Measurements from ENCODE around the gene DNAJA3.

The DNAJA3 gene

DNA sequence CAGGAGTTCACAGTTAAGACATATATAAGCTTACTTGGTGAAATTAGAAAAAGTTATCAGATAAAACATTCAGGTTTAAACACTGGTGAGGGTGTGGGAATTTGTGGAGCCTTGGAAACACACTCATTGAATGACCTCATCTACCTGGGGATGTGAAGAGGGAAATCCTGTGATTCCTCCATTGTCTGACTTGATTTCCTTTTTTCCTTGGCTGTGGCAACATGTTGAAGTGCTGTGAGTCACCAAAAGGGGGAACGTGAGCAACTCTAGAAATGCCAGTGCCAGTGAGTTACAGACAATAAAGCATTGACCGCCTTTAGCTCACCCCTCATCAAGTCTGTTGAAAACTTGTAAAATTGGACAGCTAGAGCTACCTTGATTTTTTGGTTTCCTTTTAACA, 52.3 kb downstream of the DNAJA3 start:
- DNase-seq, result peak; percentile 39

DNA sequence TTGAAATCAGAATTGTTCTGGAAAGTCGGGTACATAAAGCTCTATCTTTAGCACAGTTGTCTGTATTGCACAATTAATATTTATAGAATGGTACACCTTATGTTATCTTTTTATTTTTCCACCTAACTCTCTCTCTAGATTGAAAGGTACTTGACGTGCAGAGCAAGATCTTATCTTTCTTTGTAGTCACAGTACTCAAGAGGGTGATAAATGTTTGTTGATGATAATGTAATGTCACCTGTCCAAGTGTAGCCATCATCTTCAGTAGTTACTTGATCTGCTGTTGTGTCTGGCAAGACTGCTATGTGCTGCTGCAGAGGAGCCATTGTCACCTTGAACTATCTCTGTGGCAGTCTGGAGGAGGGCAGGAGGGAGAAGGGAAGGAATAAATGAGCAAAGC, 55.9 kb downstream of the DNAJA3 start:
- DNase-seq, result no peak

DNA sequence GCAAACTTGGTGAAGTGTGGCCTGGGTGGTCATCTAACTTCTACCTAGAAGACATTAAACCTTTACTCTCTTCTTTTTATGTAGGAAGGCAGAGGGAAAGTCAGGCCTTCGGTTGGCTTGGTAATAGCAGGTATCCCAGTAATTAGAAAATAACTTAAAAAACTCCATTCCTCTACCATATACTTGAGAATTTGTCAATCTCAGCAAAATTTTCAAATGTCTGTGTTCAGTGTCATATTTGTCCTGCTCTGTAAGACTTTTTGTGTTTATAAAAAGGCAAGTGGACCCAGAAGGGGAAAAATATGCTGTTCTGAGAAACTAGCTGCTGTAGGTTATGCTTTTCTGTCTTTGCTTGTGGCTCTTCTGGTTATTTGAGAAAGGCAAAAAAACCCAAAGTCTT, 56.3 kb downstream of the DNAJA3 start:
- no peak for DNase-seq

DNA sequence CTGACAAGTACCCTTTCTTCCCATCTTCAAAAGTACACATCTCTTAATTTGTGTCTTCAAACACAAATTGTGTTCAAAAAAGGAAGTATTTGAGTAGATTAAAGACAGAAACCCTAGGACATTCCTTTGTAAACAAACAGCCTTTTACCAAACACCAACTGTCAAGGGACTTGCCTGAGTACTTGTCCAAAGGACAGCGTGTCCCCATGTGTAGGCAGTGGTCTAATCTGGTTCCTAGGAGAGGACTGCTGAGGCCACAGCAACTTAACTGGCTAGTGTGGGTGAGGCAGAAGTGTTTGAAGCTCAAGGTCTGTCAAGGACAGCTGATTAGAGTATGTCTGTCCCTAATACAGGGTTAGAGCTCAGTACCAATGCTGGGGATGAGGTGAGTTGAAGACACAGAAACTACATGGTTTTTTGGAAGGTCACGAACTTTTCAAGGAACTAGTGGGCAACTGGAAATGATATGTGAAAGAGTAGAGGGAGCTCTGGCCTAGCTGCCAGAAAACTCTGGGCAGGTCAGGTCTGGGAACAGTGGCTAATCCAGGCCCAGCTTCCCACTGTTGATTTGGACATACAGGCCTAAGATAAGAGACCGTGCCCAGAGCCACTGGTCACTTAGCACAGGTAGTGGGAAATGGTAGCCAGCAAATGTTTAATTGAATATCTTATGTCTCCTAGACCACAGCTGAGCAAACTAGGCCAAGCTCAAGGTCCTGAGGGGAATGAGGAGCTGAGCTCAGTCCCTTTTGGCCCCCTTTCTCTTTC, 60.6 kb downstream of the DNAJA3 start:
- no peak for DNase-seq

DNA sequence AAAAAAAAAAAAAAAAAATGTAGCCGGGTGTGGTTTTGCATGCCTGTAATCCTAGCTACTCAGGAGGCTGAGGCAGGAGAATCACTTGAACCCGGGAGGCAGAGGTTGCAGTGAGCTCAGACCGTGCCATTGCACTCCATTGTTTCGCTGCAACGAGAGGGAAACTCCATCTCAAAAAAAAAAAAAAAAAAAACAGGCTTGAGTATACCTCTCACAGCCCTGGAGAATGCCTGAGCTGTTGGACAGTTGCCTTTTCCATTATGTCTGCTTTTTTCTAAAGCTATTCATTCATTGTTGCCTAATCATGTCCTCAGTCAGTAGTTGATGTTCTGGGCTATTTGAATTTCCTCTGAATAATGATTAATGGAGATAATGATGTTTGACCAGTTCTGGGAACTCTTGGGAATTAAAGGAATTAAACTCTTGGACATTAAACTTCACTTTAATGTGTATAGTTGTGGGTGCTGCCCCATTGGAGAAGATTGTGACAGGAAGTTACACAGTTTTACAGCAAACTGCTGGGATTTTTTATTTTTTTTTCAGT, 62.4 kb downstream of the DNAJA3 start:
- DNase-seq, result no peak

DNA sequence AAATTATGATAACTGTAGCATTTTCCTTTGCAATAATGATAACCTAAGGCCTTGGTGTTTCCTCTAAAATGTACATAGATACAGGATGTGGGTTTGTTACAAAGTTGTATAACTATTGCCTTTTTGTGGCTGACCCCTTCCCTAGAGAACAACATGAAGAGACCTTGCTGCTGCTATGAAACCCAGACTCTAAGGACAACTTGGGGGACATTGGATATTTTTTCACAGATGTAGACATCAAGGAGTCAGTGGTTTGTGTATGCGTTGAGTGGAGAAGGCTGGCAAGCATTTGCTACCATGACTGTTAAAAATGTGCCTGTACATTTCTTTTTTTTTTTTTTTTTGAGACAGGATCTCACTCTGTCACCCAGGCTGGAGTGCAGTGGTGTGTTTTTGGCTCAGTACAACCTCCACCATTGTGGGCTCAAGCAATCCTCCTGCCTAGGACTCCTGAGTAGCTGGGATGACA, 62.9 kb downstream of the DNAJA3 start:
- DNase-seq, result peak; percentile 20

DNA sequence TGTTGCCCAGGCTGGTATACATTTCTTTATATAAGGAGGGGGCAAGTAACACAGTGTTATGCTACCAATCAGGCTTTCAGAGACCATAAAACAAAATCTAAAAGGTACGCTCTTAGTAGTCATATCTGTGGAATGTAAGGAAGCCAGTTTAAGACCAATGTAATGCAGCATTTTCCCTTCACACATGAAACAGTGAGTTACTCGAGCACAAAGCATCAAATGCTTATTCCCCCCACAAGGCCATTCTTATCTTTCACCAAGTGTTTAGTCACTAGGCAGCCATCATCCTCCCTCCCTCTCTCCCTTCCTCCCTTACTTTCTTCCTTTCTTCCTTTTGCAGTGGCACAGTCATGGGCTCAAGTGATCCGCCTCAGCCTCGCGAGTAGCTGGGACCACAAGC, 63.4 kb downstream of the DNAJA3 start:
- no peak for DNase-seq

DNA sequence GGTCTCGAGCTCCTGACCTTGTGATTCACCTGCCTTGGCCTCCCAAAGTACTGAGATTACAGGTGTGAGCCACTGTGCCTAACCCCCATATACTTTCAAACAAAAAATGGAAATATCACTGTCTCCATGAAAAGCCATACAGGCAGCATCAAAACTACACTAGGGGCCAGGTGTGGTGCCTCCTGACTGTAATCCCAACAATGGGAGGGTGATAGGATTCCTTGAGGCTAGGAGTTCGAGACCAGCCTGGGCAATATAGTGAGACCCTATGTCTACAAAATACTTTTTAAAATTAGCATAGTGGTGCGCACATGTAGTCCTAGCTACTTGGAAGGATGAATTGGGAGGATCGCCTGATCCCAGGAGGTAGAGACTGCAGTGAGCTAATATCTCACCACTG, 66.2 kb downstream of the DNAJA3 start:
- no peak for DNase-seq

DNA sequence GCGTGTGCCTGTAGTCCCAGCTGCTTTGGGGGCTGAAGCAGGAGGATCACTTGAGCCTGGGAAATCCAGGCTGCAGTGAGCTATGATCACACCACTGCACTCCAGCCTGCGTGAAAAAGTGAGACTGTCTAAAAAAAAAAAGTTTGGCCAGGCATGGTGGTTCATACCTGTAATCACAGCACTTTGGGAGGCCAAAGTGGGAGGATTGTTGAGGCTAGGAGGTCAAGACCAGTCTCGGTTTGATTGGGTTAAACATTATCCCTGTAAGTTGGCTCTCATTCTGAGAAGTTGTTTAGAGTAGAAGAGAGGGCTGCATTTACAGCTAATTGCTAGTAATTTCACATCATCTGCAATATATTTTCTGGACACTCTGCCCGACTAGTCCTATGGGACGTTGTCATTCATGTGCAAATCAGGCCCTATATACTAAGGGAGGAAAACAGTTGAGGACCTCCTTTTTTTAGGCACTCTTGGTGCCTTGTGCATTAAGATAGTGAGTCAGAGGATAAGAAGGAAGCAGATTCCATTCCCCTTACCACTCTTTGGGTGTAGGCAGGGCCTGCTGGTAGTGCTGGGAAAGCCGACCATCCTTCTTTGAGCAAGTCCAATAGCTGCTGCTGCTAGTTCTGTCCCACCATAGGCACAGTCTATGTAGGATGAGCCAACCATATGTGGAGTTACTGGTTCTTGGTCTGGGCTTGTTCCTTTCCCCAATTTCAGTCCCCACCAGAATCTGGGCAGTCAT, 69.2 kb downstream of the DNAJA3 start:
- DNase-seq, result no peak

DNA sequence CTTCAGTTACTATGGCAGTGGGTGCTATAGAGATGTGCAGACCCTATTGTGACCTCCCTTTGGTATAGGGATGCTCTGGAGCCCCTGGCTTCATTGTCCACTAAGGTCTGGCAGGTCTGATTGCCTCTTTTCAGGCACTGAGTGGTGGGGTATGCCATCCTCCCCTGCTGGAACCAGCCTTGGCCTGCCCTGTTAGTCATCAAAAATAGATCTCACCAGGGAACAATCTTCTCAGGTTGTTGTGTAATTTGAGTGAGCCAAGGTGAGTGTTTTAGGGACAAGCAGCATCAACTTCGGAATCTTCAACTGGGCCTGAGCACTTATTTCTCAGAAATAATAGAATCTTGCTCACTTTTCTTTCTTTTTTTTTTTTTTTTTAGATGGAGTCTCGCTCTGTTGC, 70.1 kb downstream of the DNAJA3 start:
- no peak for DNase-seq

DNA sequence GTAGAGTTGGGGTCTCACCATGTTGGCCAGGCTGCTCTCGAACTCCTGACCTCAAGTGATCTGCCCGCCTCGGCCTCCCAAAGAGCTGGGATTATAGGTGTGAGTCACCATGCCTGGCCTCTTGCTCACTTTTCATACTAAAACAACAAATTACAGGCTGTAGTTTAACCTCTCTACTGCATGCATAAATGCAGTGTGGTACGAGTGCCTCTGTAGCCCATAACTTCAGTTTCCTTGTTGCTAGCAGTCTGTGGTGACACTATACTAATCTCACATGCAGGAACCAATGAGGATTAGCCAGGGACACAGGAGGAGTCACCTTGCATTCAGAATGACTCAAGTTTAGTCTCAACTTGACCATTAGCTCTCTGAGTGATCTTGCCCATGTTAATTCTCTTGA, 70.6 kb downstream of the DNAJA3 start:
- DNase-seq, result peak; percentile 24

DNA sequence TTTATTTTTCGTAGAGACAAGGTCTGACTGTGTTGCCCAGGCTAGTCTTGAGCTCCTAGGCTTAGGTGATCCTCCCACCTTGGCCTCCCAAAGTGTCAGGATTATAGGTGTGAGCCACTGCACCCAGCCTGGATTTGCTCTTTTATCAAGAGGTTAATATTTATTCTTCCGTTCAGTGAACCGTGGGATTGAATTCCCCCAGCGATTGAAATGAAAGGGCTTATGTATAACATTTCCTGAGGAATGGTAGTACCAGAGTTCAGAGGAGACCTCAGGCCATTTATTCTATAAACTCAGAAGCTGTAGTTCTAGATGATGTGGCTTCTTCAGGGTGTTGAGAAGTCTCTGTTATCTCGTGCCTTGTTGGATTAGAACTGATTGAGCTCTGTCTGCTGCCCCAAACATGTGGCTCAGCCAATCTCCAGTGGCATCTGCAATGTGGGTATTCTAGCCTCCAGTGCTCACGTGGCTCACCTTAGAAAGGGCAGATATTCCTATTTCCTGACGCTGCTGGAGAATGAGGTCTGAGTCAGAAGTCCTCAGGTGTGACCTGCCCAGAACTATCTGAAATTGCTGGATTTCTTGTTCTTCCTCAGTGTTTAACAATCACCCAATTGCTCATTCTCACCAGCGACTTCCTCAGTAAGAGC, 73.0 kb downstream of the DNAJA3 start:
- DNase-seq, result no peak

DNA sequence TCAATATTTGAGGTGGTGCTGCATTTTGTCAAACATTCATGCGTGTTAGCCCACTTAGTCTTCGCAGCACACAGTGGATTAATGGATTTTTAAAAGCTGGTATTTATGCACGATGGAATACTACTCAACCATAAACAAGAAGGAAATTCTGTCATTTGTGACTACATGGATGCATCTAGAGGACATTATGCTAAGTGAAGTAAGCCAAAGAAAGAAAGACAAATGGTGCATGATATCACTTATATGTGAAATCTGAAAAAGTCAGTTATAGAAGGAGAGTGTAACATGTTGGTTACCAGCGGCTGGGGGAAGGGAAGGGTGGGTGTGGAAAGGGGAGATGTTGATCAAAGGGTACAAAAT, 73.5 kb downstream of the DNAJA3 start:
- no peak for DNase-seq

DNA sequence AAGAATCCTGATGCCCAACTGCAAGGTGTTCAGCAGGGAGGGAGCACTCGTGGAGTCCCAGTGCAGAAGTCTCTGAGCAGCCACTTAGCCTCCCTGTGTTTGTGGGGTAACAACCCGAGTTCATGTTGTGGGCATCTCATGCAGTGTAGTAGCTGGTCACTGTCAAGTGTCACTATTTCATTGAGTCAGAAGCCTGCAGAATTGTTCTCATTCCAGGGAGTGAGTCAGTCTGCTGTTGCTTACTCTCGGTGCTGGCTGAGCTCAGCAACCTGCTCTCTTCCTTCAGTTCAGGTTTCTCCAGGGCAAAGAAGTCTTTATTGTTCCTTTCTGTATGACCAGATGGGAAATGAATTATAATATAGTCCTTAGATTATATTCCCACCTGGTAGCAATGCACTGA, 74.6 kb downstream of the DNAJA3 start:
- DNase-seq, result peak; percentile 26

DNA sequence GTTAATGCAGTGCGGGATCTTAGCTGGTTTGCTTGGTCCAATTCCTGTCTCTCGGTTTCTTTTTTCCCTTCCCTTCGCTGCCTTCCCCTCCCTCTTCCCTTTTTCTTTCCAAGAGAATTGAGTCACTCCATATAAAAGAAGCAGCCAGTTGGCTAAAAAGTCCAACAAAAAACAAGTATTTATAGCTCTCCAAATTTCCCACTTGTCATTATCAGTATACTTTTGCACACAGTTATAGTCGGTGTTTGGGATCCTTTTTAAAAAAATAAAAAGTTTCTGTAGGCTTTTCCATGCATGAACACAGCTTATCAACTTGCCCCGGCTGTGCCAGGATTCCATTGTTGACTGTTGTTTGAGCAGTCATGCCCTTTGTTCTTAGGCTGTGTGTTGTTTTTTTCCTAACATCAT, 75.4 kb downstream of the DNAJA3 start:
- DNase-seq, result no peak

DNA sequence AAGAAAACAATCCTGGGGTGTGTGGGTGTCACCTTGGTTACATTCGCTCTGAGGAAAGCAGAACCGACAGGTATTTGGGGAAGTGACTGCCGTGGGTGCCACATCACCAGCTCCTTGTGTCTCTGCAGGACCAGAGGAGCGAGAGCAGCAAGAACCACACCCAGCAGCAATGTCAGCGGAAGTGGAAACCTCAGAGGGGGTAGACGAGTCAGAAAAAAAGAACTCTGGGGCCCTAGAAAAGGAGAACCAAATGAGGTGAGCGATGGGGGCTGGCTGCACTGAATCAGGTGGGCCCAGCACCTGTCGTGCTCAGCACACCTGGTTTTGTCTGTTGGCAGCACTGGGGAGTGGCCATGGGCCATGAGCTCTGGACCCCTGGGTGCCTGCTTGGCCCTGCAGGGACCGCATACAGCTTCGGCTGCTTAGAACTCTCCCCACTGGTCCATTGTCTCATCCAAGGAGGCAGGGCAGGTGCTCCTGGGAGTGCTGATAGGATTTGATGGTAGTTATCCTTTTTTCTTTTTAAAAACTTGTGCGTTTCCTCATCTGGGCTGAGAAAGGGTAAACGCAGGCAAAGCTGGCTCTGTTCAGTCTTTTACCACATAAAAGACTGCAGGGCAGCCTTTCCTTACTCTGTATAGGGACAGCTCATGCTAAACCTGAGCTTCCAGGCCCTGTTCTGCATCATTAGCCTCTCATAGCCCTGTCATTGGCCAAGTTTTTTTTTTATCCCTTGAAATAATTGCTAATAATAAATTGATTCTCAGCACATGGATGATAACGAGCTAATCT, 79.9 kb downstream of the DNAJA3 start:
- DNase-seq, result peak; percentile 82
